Spinal cord (tissue), 10 donors: ENCODE data around the gene RTCB. TPM values are rescaled to one million over a fixed set of nuclear protein-coding genes. Genes with fewer than 3 reads are reported as not detected.
A peak's percentile ranks its signal among the peaks of the same experiment; 100 is the strongest.

ENCODE experiments used
- DNase-seq, 6 donors: peaks; one replicate each; pipeline versions ENCODE4 v3.0.0 to v3.0.0-alpha.2; 2013 to 2015; ENCODE audit warnings: low spot score in 6 of 6, low read depth in 4 of 6
- H3K27ac ChIP-seq: one replicate; pipeline ENCODE4 v1.5.1; 2013; ENCODE audit warnings: low read depth, low read length, control low read depth
- H3K27me3 ChIP-seq: one replicate; pipeline ENCODE4 v1.6.1; 2013; ENCODE audit warnings: low read length; ENCODE audit not compliant: control insufficient read depth, insufficient read depth
- H3K36me3 ChIP-seq: one replicate; pipeline ENCODE4 v1.6.1; 2013; ENCODE audit warnings: low read length; ENCODE audit not compliant: control insufficient read depth, insufficient read depth
- H3K4me1 ChIP-seq: one replicate; pipeline ENCODE4 v1.6.1; 2013; ENCODE audit warnings: low read length; ENCODE audit not compliant: control insufficient read depth, insufficient read depth
- H3K4me3 ChIP-seq: one replicate; pipeline ENCODE4 v1.5.1; 2013; ENCODE audit warnings: low read depth, low read length, control low read depth
- H3K9me3 ChIP-seq: one replicate; pipeline ENCODE4 v1.6.1; 2013; ENCODE audit warnings: low read length; ENCODE audit not compliant: control insufficient read depth, insufficient read depth
- WGBS: methylation state at CpG from one replicate; pipeline ENCODE4 v1.1.5; 2013; ENCODE audit warnings: missing lambda C conversion rate; ENCODE audit not compliant: insufficient coverage; 5-methylcytosine and 5-hydroxymethylcytosine counted together
- polyA plus RNA-seq, 2 donors: library from polyadenylated mRNA; unstranded; fragments of 120-200 nt; gene quantifications; one replicate each; pipeline ENCODE4 v1.2.1, GENCODE V29; 2013; ENCODE audit not compliant: insufficient read length in 2 of 2
- total RNA-seq, 2 donors: library from RNA; depleted of rRNA in 1 of 2; stranded (reverse); fragments of 120-200 nt in 1 of 2; fragments of >200 nt in 1 of 2; gene quantifications; one replicate each; pipeline versions ENCODE4 v1.2.3 to v1.2.4, GENCODE V29; 2013 to 2014
- donor health status: healthy.

Gene RTCB
- total and polyA plus RNA-seq, 4 donors: 70.2 to 99.6 (median 74.4) TPM

DNA sequence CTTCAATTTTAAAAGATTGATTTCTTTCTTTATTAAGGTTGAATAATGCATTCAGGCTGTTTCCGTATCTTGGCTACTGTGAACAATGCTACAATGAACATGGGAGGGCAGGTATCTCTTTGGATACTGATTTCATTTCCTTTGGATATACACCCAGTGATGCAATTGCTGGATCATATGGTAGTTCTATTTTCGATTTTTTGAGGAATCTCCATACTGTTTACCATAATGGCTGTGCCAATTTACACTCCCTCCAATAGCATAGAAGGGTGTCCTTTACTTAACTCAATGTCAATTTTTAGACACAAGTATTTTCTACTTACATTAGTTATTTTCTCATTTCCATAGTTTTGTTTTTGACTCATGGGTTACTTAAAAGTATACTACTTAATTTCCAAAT is 8.0 kb downstream of the RTCB start:
- peak in 1 of 6 donors; percentile 63 for DNase-seq
- Histone ChIP-seq H3K27ac (no peak overlapping the region), H3K4me3 (no peak overlapping the region), H3K9me3 (no peaks in the 10 kb centered on the region), H3K4me1 (no peaks in the 10 kb centered on the region), H3K36me3 (peaks cover 28% of the 10 kb centered on the region), H3K27me3 (no peaks in the 10 kb centered on the region)
- no CpG with 5 or more reads among the region's 2 CpGs for WGBS

DNA sequence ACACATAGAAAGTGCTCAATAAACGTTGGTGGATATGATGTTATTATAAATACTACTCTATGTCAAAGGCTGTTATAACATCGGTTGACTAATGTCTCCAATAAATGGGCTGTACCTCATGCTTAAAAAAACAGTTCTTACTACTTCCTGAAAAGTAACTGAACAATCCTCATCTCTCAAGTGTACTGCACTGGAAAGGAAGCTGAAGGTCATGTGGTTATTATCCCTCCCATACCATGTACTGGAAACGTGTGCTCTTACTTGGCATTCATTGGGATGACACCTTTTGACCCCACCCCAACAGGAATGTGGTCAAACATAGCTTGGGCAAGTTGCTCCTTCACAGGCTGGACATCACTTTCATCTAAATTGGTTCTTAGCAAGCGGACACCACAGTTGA is 10.6 kb downstream of the RTCB start:
- peaks cover 34% of the 10 kb centered on the region for H3K36me3 ChIP-seq
- WGBS: 67% methylated on average over 1 of the region's 4 CpGs

DNA sequence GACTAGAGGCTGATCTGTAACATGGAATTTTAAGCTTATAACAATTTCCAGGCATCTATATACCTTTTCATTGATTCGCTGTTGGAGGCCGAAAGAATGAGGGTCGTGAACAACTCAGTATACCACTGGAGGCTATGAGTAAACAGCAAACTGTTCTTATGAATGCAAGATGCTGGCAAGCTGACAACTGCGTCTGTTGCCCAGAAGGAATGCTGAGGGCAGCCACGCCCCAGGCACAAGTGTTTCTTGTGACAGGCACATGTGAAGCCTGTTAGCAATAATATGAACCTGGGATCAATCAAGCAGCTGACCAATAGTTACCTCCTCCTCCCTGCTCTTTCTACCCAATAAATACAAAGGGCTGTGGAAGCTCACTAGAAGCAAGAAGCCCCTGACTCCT is 15.3 kb downstream of the RTCB start:
- Histone ChIP-seq H3K27me3 (no peaks in the 10 kb centered on the region), H3K9me3 (no peaks in the 10 kb centered on the region), H3K36me3 (peaks cover 46% of the 10 kb centered on the region), H3K4me3 (no peak overlapping the region), H3K4me1 (no peaks in the 10 kb centered on the region), H3K27ac (no peak overlapping the region)
- no peak for DNase-seq
- 93% methylated on average over 5 of the region's 5 CpGs for WGBS

More for the DNA sequence above, 10.6 kb downstream of the RTCB start:
- no peak overlapping the region for H3K4me3 ChIP-seq
- no peak for DNase-seq
- H3K27me3 ChIP-seq: no peaks in the 10 kb centered on the region
- H3K27ac ChIP-seq: no peak overlapping the region
- no peaks in the 10 kb centered on the region for H3K9me3 ChIP-seq
- H3K4me1 ChIP-seq: no peaks in the 10 kb centered on the region

DNA sequence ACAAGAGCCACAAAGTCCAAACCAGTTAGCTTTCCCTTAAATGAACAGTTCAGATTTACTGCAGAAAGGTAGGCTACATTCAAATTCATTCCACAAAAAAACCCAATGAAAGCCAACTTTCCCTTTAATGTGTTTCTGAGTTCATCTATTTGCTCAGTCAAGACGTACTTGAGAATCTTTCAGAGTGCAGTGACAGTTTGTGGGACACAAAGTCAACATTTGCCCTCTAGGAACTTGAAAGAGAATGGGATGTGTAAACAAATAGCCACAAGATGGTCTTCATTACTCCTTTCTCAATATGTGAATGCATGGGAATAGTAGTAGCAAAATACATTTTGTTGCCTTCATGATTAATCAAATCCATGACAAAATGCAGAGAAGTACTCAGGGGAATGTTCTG is 15.8 kb downstream of the RTCB start:
- Histone ChIP-seq H3K27ac (no peak overlapping the region), H3K27me3 (no peaks in the 10 kb centered on the region)

DNA sequence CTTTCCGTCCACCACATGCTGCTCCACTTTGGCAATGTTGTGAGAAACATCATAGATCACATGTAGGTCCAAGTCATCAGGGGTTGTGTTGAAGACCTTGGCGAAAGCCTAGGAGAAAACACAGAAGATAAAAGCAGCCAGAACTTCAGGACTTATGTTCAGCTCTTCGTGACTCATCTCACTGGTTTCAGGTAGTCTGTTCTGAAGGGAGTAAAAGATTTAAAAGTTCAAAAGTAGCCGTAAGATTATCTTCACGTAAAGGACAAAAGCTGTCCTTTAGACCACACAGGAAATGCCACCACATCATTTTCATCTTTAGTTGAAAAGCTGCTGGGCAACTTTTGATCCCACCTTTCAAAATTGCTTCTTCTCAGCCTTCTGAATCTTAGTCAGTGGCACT is 16.9 kb downstream of the RTCB start:
- Histone ChIP-seq H3K9me3 (no peaks in the 10 kb centered on the region), H3K27me3 (no peaks in the 10 kb centered on the region), H3K4me3 (no peak overlapping the region), H3K27ac (no peak overlapping the region), H3K36me3 (peaks cover 47% of the 10 kb centered on the region), H3K4me1 (no peaks in the 10 kb centered on the region)
- DNase-seq: no peak
- 93% methylated on average over 4 of the region's 5 CpGs for WGBS

More for the DNA sequence above, 15.8 kb downstream of the RTCB start:
- no peak overlapping the region for H3K4me3 ChIP-seq
- H3K36me3 ChIP-seq: peaks cover 47% of the 10 kb centered on the region
- DNase-seq: no peak
- WGBS: 100% methylated on average over 1 of the region's 1 CpG
- H3K9me3 ChIP-seq: no peaks in the 10 kb centered on the region
- H3K4me1 ChIP-seq: no peaks in the 10 kb centered on the region

DNA sequence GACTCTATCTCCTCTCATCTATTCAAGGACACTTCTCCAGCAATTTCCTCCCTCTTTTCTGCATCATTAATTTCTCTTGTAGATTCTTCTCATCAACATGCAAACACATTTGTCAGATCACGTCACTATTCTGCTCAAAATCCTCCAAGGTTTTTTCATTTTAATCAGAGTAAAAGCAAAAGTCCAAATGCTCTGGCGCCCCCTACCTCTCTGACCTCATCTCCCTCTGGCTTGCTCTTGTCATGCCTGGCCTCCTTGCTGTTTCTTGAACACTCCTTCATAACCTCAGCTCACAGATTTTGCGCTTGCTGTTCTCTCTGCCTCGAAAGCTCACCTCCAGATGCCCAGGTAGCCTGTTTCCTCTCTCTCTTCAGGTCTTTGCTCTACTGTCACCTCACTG is 22.4 kb downstream of the RTCB start:
- H3K9me3 ChIP-seq: no peaks in the 10 kb centered on the region
- no peaks in the 10 kb centered on the region for H3K27me3 ChIP-seq
- H3K27ac ChIP-seq: no peak overlapping the region
- no peaks in the 10 kb centered on the region for H3K4me1 ChIP-seq
- H3K36me3 ChIP-seq: peaks cover 54% of the 10 kb centered on the region
- WGBS: 65% methylated on average over 4 of the region's 4 CpGs
- DNase-seq: peak in 5 of 6 donors; percentile 13 to 87 (median 31)
- H3K4me3 ChIP-seq: no peak overlapping the region

DNA sequence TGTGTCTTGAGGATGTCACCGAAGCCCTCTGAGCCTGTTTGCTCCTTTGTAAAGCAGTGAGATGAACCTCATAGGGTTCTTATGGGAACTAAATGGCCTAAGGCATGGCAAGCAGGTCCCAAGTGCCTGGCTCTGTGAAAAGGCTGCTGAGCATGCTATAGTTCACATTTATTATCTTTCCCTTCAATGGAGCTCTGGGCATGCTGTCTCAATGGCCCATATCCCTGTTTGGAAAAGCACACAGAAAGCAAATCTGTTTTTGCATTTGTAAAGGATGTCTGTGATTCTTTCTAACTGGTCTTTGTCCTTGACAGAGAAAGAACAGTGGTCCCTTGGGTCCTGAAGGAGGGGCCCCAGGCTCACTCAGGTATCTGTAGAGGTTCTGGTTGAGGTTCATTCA is 26.4 kb downstream of the RTCB start:
- Histone ChIP-seq H3K27ac (no peak overlapping the region), H3K36me3 (peaks cover 30% of the 10 kb centered on the region), H3K27me3 (no peaks in the 10 kb centered on the region), H3K9me3 (no peaks in the 10 kb centered on the region), H3K4me3 (no peak overlapping the region), H3K4me1 (no peaks in the 10 kb centered on the region)
- DNase-seq: no peak
- WGBS: 80% methylated on average over 1 of the region's 1 CpG

DNA sequence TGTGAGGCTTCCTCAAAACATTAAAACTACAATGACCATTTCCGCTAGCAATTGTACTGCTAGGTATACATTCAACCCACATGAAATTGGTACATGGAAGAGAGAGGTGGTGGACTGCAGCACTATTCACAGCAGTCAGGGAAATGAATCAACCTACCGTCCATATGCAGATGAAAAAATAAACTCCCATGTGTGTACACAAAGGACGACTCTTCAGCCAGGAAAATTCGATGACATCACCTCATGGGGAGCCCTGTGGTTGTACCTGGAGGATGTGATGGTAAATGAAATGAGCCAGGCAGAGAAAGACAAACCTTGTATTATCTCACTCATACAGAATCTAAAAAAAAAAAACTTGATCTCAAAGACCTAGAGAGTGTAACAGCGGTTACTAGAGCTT is 31.1 kb downstream of the RTCB start:
- no peak for DNase-seq
- Histone ChIP-seq H3K9me3 (no peaks in the 10 kb centered on the region), H3K4me1 (peaks cover 7% of the 10 kb centered on the region), H3K27me3 (no peaks in the 10 kb centered on the region), H3K27ac (no peak overlapping the region), H3K4me3 (no peak overlapping the region), H3K36me3 (no peaks in the 10 kb centered on the region)
- no CpG with 5 or more reads among the region's 5 CpGs for WGBS

DNA sequence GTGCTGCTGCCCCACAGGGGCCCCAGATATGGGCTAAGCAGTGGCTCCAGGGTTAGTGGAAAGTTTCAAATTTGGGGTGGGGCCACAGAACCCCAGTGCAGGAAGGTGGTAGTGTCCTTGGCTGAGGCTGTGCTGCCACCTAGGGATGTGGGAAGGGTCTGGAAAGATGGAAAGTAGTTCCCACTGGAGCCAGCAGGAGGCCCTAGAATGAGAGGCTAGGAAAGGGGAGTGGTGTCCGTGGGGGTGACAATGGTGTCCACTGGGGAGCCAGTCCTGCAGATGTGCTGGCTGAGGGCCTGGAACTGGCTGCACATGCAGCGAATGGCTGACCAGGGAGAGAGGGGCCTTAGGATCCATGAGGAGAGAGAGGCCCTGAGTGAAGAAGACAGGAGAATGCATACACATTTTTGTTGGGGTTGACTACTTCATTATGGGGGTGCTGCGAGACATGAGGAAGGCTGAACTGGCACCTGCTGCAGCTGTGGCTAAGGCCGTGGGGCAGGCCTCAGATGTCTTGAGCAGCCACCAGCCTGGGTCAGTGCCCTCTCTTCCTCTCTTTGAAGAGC is 33.3 kb downstream of the RTCB start:
- peak in 2 of 6 donors; percentile 25 to 32 for DNase-seq
- Histone ChIP-seq H3K36me3 (no peaks in the 10 kb centered on the region), H3K27me3 (no peaks in the 10 kb centered on the region), H3K27ac (no peak overlapping the region), H3K4me1 (peaks cover 7% of the 10 kb centered on the region), H3K4me3 (no peak overlapping the region), H3K9me3 (no peaks in the 10 kb centered on the region)
- WGBS: 64% methylated on average over 4 of the region's 4 CpGs

DNA sequence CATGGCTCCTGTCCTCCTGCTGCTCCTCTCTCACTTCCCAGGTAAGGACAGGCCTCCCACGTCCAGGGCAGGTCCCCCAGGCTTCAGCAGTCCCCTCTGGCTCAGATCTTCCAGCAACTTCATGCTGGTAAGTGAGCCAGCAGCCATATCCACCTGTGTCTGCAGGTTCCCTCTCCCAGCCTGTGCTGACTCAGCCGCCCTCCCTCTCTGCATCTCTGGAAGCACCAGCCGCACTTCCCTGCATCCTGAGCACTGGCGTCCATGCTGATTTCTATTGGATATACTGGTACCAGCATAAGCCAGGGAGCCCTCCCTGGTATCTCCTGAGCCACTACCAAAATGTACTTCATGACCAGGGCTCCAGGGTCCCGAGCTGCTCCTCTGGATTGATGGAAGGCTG is 35.4 kb downstream of the RTCB start:
- H3K4me3 ChIP-seq: no peak overlapping the region
- 78% methylated on average over 5 of the region's 5 CpGs for WGBS
- H3K9me3 ChIP-seq: no peaks in the 10 kb centered on the region
- no peaks in the 10 kb centered on the region for H3K27me3 ChIP-seq
- H3K27ac ChIP-seq: no peak overlapping the region
- peaks cover 7% of the 10 kb centered on the region for H3K4me1 ChIP-seq
- no peaks in the 10 kb centered on the region for H3K36me3 ChIP-seq
- DNase-seq: peak in 1 of 6 donors; percentile 26
